Measurements from ENCODE around the gene CIRBP. TPM values are rescaled to one million over a fixed set of nuclear protein-coding genes. Genes with fewer than 3 reads are reported as not detected.

CIRBP gene
- total RNA-seq, 4 donors from 2014 or later = 274 to 578 (median 418) TPM

DNA sequence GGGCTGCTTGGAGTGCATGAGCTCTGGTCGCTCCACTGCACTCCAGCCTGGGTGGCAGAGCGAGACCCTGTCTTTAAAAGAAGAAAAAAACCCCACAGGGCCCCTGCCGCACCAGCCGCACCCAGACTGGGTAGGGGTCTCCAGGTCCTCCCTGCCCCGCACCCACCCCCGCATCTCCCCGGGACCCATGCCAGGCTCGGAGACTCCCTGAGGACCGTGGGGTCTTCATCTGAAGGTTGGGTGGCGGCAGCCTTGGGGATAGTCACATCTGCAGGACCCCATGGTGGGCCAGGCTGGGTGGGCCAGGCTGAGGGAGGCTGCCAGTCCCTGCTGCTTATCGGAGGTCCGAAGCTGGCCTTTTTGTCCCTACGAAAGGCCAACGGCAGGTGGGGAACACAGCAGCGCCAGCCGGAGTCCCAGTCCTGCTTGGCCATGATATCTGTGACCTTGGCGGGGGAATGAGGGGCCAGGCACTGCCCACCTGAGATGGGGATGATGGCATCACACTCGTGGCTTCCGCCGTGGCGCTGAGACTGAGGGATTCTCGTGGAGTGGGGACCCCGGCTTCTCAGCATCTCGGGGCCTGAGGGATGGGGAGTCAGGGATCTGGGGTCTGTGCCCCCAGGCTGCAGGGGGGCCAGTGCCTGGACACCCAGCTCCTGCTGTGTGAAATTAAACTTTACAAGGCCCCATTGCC is 27.6 kb downstream of the CIRBP start:
- ATAC-seq (no peak), DNase-seq (no peak)
- H3K27ac ChIP-seq = no peak overlapping the region
- TF ChIP-seq CTCF (IDR thresholded peaks at IDR 0.05 in 4 of 5, conservative IDR thresholded peaks at IDR 0.05 in 1 of 5) = no peak
- no peak for TF ChIP-seq POLR2A (IDR thresholded peaks at IDR 0.05)
- no peaks in the 10 kb centered on the region for H3K36me3 ChIP-seq
- no peaks in the 10 kb centered on the region for H3K9me3 ChIP-seq
- intact Hi-C loops (cut with DNase I; ENCODE audit: low total_unique reads) (no loop called here), in situ Hi-C loops (cut with MboI; ENCODE audit: low sequenced_read_pairs in 4 of 4) (no loop called here)
- H3K4me1 ChIP-seq = peaks cover 0 to 7% of the 10 kb centered on the region in 2 donors
- peaks cover 36 to 44% (median 36%) of the 10 kb centered on the region in 3 donors for H3K27me3 ChIP-seq
- no peak overlapping the region for H3K4me3 ChIP-seq

DNA sequence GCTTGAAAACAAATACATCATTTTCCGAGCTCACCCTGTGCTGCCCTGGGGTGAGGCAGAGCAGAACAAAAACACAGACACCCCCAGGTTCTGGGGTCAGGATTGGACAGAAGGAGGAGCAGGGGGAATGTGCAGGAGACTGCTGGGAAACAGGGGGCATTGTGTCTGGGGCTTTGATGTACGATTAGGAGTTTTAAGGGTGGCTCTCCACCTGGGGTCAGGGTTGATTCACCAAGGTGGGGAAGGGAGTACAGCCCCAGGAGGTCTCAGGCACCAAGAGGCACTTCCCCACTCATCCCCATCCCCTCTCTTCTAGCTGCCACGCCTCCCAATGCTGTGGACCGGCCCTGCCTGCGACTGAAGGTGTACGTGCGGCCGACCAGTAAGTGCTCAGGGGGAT is 29.1 kb downstream of the CIRBP start:
- H3K9me3 ChIP-seq = no peaks in the 10 kb centered on the region
- no peak overlapping the region for H3K27ac ChIP-seq
- no peak for ATAC-seq
- no peak overlapping the region for H3K4me3 ChIP-seq
- intact Hi-C loops (cut with DNase I; ENCODE audit: low total_unique reads) (no loop called here), in situ Hi-C loops (cut with MboI; ENCODE audit: low sequenced_read_pairs in 4 of 4) (no loop called here)
- no peak for DNase-seq
- no peak for TF ChIP-seq CTCF (IDR thresholded peaks at IDR 0.05 in 4 of 5, conservative IDR thresholded peaks at IDR 0.05 in 1 of 5)
- no peaks in the 10 kb centered on the region for H3K36me3 ChIP-seq
- peaks cover 0 to 7% of the 10 kb centered on the region in 2 donors for H3K4me1 ChIP-seq
- H3K27me3 ChIP-seq = peaks cover 25 to 31% (median 27%) of the 10 kb centered on the region in 3 donors

GRCh38 chr19:1299801-1300200 is 30.7 kb downstream of the CIRBP start:
- Histone ChIP-seq H3K4me1 (peaks cover 0 to 7% of the 10 kb centered on the region in 2 donors), H3K27me3 (peaks cover 9 to 19% (median 11%) of the 10 kb centered on the region in 3 donors), H3K4me3 (no peak overlapping the region), H3K9me3 (no peaks in the 10 kb centered on the region), H3K36me3 (no peaks in the 10 kb centered on the region), H3K27ac (no peak overlapping the region)
- in situ Hi-C loops (cut with MboI; ENCODE audit: low sequenced_read_pairs in 4 of 4) = no loop called here
- TF ChIP-seq CTCF (IDR thresholded peaks at IDR 0.05 in 4 of 5, conservative IDR thresholded peaks at IDR 0.05 in 1 of 5) = no peak
- intact Hi-C loops (cut with DNase I; ENCODE audit: low total_unique reads) = no loop called here
- no peak for ATAC-seq
- no peak for DNase-seq

GRCh38 chr19:1300744-1301490 is 31.8 kb downstream of the CIRBP start:
- intact Hi-C loops (cut with DNase I; ENCODE audit: low total_unique reads) = no loop called here
- TF ChIP-seq CTCF (IDR thresholded peaks at IDR 0.05 in 4 of 5, conservative IDR thresholded peaks at IDR 0.05 in 1 of 5) (no peak), POLR2A (IDR thresholded peaks at IDR 0.05) (no peak)
- no peak overlapping the region for H3K27ac ChIP-seq
- H3K4me3 ChIP-seq = no peak overlapping the region
- H3K9me3 ChIP-seq = no peaks in the 10 kb centered on the region
- no peaks in the 10 kb centered on the region for H3K36me3 ChIP-seq
- no peak for DNase-seq
- in situ Hi-C loops (cut with MboI; ENCODE audit: low sequenced_read_pairs in 4 of 4) = no loop called here
- H3K27me3 ChIP-seq = peaks cover 0 to 9% (median 3%) of the 10 kb centered on the region in 3 donors
- no peak for ATAC-seq
- no peaks in the 10 kb centered on the region for H3K4me1 ChIP-seq
